ENCODE results near the gene GUCY1B1.

The GUCY1B1 gene

GRCh38 chr4:155758481-155759371, at the start of gene GUCY1B1:
GUCY1B1 (plus strand) TSS chr4:155759021; CDS start chr4:155759141, 120 bp downstream.
- peak; percentile 97 for DNase-seq (ENCODE audit: low spot score)

GRCh38 chr4:155709918-155710317, 48.9 kb upstream of the GUCY1B1 start:
- no peak for DNase-seq (ENCODE audit: low spot score)

- no peak for DNase-seq (ENCODE audit: low spot score)
These were observed 47.3 kb upstream of the GUCY1B1 start for GRCh38 chr4:155711556-155711955.

GRCh38 chr4:155712846-155713245, 46.0 kb upstream of the GUCY1B1 start:
- DNase-seq (ENCODE audit: low spot score): no peak

- no peak for DNase-seq (ENCODE audit: low spot score)
These were observed 44.9 kb upstream of the GUCY1B1 start for GRCh38 chr4:155713911-155714310.

- no peak for DNase-seq (ENCODE audit: low spot score)
These were observed 36.5 kb upstream of the GUCY1B1 start for GRCh38 chr4:155722336-155722735.

GRCh38 chr4:155722816-155723499, 35.9 kb upstream of the GUCY1B1 start:
- DNase-seq (ENCODE audit: low spot score): no peak

- DNase-seq (ENCODE audit: low spot score): no peak
These were observed 34.1 kb upstream of the GUCY1B1 start for GRCh38 chr4:155724731-155725130.

GRCh38 chr4:155734065-155734464, 24.8 kb upstream of the GUCY1B1 start:
- no peak for DNase-seq (ENCODE audit: low spot score)

GRCh38 chr4:155734951-155735350, 23.9 kb upstream of the GUCY1B1 start:
- DNase-seq (ENCODE audit: low spot score): no peak

- DNase-seq (ENCODE audit: low spot score): no peak
These were observed 23.3 kb upstream of the GUCY1B1 start for GRCh38 chr4:155735496-155735895.

GRCh38 chr4:155738548-155738947, 20.3 kb upstream of the GUCY1B1 start:
- DNase-seq (ENCODE audit: low spot score): no peak

- DNase-seq (ENCODE audit: low spot score): no peak
These were observed 17.3 kb upstream of the GUCY1B1 start for GRCh38 chr4:155741546-155741945.

- no peak for DNase-seq (ENCODE audit: low spot score)
These were observed 16.4 kb upstream of the GUCY1B1 start for GRCh38 chr4:155742310-155743015.

- DNase-seq (ENCODE audit: low spot score): no peak
These were observed 12.8 kb upstream of the GUCY1B1 start for GRCh38 chr4:155745984-155746383.

GRCh38 chr4:155748039-155748438, 10.8 kb upstream of the GUCY1B1 start:
- no peak for DNase-seq (ENCODE audit: low spot score)

GRCh38 chr4:155749041-155749440, 9.8 kb upstream of the GUCY1B1 start:
- no peak for DNase-seq (ENCODE audit: low spot score)

GRCh38 chr4:155751569-155751968, 7.3 kb upstream of the GUCY1B1 start:
- DNase-seq (ENCODE audit: low spot score): no peak

- DNase-seq (ENCODE audit: low spot score): no peak
These were observed 1.0 kb upstream of the GUCY1B1 start for GRCh38 chr4:155757745-155758265.

- peak; percentile 29 for DNase-seq (ENCODE audit: low spot score)
These were observed 791 bp downstream of the GUCY1B1 start for GRCh38 chr4:155759372-155760252.

- DNase-seq (ENCODE audit: low spot score): no peak
These were observed 2.2 kb downstream of the GUCY1B1 start for GRCh38 chr4:155761047-155761446.

All from globus pallidus (tissue), 1 donor.